ENCODE results near the gene OR6K2.
"Not testable (repeated sequence)": the region's sequence is repeated elsewhere in the genome, so short reads cannot be mapped to it uniquely, and the experiment has no call there.

The OR6K2 gene, protein sequence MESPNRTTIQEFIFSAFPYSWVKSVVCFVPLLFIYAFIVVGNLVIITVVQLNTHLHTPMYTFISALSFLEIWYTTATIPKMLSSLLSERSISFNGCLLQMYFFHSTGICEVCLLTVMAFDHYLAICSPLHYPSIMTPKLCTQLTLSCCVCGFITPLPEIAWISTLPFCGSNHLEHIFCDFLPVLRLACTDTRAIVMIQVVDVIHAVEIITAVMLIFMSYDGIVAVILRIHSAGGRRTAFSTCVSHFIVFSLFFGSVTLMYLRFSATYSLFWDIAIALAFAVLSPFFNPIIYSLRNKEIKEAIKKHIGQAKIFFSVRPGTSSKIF

GRCh38 chr1:158700552-158700951 lies at the start of gene OR6K2:
OR6K2 (minus strand) TSS chr1:158700652; CDS start chr1:158700652, 0 bp downstream.
- no peak for DNase-seq (ENCODE audit: low read depth)

DNA sequence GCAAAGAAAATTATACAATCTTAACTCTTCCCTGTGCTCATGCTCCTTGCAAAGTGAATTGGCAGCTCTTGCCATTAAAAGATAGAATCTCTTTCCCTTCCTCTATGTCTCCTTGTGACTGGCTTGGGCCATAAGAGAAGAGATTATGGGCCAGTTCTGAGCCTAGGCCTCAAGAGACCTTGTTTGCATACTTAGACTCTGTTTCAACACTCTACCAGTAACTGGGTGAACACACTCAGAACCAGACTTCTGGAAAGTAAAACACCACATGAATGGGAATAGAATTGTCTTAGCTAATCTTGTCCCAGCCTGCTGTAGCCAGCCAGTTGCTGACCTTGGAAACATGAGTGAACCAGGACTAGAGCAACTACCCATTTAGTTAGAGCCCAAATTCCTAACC lies 35.4 kb upstream of the OR6K2 start:
- DNase-seq (ENCODE audit: low read depth), result no peak

- DNase-seq (ENCODE audit: low read depth), result no peak
These were observed 32.1 kb upstream of the OR6K2 start for GRCh38 chr1:158732524-158732923.

DNA sequence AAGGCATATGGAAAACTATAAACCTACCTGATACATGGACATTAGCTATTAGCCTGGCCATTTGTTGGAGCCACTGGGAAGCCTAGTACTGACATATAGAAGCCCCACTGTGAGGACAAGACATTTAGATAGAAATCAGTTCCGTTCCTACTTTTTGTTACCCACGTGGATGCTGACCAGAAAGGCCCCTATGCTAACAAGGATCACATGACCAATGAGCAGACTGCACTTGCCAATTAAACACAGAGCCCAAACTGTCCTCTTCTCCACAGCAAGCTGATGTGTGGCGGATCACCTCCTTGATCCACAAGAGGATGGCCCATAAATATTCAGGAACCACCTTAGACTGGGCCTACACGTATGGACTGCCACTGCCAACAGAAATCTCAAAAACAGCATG lies 31.3 kb upstream of the OR6K2 start:
- no peak for DNase-seq (ENCODE audit: low read depth)

- DNase-seq (ENCODE audit: low read depth), result no peak
These were observed 30.0 kb upstream of the OR6K2 start for GRCh38 chr1:158730453-158730852.

DNA sequence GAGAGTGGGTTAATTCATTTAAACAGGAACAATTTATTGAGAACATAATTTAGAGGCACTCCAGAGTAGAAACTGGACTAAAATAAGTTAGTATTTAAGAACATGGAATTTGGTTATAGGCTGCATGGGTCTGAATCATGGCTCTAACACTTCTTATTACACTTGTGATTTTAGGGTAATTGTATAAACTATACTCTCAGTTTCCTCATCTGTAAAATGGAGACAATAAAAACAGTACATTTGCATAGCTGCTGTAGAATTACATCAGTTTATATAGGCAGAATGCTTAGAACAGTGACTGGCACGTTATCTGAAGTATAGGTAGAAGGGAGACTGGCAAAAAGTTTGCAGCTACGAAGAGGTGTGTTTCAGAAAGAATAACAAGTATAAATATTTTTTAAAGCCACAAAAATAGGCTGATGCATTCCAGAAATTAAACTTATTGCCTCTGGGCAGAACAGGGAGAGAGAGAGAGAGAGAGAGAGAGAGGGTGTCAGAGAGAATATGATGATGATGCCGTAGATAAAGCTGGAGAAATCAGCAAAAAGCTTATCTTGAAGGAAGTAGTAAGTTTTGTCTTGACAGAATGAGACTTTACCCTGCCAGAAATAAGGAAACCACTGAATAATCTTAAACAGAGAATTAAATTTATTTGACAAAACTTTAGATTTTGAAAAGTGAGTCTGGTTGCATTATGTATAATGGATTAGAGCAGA lies 28.2 kb upstream of the OR6K2 start:
- no peak for DNase-seq (ENCODE audit: low read depth)

DNA sequence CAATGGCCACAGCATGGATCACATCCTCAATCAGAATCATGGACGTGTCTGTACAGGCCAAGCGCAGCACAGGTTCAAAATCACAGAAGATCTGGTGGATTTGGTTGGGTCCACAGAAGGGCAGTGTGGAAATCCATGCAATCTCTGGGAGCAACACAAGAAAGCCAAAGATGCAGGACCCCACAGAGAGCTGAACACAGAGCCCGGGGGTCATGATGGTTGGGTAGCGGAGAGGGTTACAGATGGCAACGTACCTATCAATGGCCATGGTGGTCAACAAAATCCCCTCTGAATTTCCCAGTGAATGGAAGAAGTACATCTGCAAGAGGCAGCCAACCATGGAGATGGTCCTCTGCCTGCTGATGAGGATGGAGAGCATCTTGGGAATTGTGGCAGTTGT lies 24.0 kb upstream of the OR6K2 start:
- DNase-seq (ENCODE audit: low read depth), result no peak

DNA sequence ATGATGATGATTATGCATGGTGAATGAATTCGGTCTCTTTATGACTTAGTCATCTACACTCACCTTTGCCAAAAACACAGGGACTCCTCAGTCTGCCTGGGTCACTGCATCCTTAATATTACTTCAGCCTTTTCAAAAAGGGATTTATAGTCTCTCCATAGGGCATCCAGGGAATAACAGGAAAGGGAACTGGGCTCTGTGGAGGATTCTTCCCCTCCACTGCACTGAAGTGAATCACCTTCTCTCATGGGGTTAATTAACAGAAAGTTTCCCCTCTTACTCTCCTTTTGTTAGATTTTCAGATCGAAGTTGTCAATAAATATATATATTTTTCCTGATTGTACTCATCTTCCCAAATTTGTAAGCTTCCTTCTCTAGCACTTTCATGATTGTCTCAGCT lies 20.2 kb upstream of the OR6K2 start, which contains the start of gene OR6K3:
Gene OR6K3 (minus strand): TSS at position 101 of the 400 bp plus-strand sequence. CDS start 2,605 bp downstream, outside the sequence.
- no peak for DNase-seq (ENCODE audit: low read depth)

DNA sequence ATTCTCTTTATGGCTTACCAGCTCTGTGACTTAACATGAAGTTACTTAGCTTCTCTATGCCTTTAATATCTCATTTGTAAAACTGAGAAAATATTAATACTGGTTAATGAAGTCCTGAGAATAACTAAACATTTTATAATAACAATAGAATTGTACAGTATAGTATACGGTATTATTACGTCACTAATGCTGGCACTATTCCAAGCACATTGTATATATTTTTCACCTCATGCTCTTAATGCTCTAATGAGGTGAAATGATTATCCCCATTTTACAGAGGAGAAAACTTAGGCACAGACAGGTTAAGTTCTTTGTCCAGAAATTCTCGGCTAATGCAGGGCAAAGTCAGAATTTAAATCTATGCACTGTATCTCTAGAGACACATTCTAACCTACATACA lies 19.2 kb upstream of the OR6K2 start:
- DNase-seq (ENCODE audit: low read depth), result no peak

DNA sequence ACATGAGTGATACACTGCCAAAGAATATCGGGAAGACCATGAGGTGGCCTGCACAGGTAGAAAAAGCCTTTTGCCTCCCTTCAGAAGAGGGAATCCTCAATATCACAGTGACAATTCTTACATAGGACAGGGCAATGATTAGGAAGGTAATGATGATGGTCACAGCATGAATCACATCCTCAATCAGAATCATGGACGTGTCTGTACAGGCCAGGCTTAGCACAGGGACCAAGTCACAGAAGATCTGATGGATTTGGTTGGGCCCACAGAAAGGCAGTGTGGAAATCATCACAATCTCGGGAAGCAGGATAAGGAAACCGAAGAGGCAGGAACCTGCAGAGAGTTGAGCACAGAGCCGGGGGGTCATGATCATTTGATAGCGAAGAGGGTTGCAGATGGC lies 16.9 kb upstream of the OR6K2 start:
- no peak for DNase-seq (ENCODE audit: low read depth)

GRCh38 chr1:158716335-158716734 lies 15.9 kb upstream of the OR6K2 start:
- DNase-seq (ENCODE audit: low read depth), result no peak

GRCh38 chr1:158714754-158715153 lies 14.3 kb upstream of the OR6K2 start:
- no peak for DNase-seq (ENCODE audit: low read depth)

- DNase-seq (ENCODE audit: low read depth), result no peak
These were observed 10.6 kb upstream of the OR6K2 start for GRCh38 chr1:158711098-158711497.

GRCh38 chr1:158706096-158706495 lies 5.6 kb upstream of the OR6K2 start:
- DNase-seq (ENCODE audit: low read depth), result no peak

GRCh38 chr1:158694596-158694995 lies 5.9 kb downstream of the OR6K2 start:
- no peak for DNase-seq (ENCODE audit: low read depth)

DNA sequence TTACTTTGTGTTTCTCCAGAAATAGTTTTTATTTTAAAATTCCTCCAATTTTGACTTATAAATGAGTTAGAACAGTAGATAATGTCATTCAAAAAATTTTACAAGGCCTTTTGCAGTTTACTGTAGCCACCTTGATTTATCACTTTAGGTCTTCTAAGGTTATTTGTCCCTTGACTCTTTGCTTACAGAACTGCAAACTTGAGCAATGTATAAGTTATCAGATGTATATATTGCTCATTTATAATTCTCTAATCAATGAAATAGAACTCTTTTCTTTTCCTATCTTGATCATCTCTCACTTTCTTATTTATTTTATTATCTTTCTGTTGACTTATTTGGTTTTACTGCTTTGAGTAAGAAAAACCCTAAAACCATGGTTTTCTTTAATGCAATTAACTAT lies 8.1 kb downstream of the OR6K2 start:
- no peak for DNase-seq (ENCODE audit: low read depth)

DNA sequence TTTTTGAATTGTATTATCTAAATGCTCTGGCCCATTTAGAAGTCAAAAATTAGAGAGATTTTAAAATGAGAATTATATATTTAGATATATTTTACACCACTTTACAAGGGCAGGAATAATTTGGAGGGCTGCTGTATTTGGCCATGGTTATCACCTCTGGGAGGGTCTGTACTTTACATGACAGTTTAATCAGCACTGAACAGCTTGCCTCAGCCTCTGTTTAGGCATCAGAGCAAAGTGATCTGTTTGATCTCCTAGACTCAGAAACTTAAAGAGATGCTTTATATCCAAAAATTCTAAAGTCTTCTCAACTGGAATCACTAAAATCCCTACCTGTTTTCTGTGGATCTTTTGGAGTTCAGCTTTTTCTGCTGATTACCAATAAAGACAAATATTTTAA lies 8.5 kb downstream of the OR6K2 start:
- no peak for DNase-seq (ENCODE audit: low read depth)

- not testable (repeated sequence) for DNase-seq (ENCODE audit: low read depth)
These were observed 9.3 kb downstream of the OR6K2 start for GRCh38 chr1:158691149-158691548.

- no peak for DNase-seq (ENCODE audit: low read depth)
These were observed 10.6 kb downstream of the OR6K2 start for GRCh38 chr1:158689875-158690274.

DNA sequence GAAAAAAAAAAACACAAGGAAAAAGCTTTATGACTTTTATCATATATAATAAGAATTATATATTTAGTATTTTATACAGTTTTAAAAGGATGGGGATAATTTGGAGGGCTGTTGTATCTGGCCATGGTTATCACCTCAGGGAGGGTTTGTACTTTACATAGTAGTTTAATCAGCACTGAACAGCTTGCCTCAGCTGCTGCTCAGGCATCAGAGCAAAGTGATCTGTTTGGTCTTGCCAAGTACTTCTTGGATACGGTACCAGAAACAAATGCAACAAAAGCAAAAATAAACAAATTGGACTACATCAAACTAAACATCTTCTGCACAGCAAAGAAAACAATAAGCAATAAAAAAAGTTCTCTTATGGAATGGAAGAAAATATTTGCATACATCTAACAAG lies 11.3 kb downstream of the OR6K2 start:
- no peak for DNase-seq (ENCODE audit: low read depth)

DNA sequence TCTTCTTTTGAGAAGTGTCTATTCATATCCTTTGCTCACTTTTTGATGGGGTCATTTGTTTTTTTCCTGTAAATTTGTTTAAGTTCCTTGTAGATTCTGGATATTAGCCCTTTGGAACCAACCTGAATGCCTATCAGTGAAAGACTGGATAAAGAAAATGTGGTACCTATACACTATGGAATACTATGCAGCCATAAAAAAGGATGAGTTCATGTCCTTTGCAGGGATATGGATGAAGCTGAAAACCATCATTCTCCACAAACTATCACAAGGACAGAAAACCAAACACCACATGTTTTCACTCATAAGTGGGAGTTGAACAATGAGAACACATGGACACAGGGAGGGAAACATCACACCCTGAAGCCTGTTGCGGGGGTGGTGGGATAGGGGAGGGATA lies 12.1 kb downstream of the OR6K2 start:
- DNase-seq (ENCODE audit: low read depth), result not testable (repeated sequence)

DNA sequence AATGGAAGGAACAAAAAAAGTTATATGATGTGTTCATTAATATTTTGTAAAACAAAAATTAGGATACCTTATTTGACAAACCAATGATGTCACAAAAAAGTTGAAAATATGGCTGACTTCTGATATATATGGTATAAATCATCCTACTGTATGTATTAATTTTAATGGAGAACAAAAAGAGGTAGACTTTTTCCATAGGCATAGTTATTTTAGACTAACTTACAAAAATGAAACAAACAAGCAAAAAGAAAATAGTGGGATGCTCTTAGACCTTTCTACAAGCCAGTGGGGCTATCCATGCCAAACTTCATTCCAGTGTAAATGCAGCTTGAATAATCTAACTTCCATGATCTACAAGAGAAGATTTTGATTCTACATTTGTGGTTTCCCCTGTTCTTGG lies 13.4 kb downstream of the OR6K2 start:
- no peak for DNase-seq (ENCODE audit: low read depth)

Measured in HS-5 (cell line).